Activated CD8-positive, alpha-beta memory T cell treated with anti-CD3 and anti-CD28 coated beads, Interleukin-2, amount 50 U/mL, for 24 hours (primary cell): ENCODE data around the gene DPEP3.
A peak's percentile ranks its signal among the peaks of the same experiment; 100 is the strongest.
"Not testable (repeated sequence)": the region's sequence is repeated elsewhere in the genome, so short reads cannot be mapped to it uniquely, and the experiment has no call there.

Experiments used
- DNase-seq: peaks from one replicate; pipeline ENCODE4 v3.0.0-alpha.2; 2020; ENCODE audit errors: extremely low read depth

DPEP3 gene, protein sequence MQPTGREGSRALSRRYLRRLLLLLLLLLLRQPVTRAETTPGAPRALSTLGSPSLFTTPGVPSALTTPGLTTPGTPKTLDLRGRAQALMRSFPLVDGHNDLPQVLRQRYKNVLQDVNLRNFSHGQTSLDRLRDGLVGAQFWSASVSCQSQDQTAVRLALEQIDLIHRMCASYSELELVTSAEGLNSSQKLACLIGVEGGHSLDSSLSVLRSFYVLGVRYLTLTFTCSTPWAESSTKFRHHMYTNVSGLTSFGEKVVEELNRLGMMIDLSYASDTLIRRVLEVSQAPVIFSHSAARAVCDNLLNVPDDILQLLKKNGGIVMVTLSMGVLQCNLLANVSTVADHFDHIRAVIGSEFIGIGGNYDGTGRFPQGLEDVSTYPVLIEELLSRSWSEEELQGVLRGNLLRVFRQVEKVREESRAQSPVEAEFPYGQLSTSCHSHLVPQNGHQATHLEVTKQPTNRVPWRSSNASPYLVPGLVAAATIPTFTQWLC

DNA sequence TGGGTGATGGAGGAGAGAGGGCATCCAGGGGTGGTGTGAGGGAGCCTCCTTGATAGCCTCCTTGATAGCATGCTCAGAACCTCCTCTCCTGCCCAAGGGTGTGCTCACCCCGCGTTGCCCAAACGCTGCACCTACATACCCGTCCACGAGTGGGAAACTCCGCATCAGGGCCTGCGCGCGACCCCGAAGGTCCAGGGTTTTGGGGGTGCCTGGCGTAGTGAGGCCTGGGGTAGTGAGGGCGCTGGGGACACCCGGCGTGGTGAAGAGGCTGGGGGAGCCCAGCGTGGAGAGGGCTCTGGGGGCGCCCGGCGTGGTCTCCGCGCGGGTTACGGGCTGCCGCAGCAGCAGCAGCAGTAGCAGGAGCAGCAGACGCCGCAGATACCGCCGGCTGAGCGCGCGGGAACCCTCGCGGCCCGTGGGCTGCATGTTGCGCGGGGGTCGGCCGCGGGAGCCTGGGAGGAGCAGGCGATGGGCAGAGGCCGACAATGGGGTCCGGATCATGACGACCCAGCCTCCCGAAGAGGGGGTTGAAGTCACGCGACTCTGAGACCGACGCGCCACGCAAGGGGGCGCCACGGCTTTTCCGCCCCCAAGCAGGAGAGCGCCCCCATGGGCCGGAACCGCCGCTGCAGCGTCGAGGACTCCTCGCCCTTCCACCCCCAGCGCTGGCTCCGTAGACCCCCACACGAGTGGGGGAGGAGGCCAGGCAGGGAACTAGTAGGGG is at the start of gene DPEP3:
Gene DPEP3, minus strand, starts transcription at position 545 of the 724 bp plus-strand sequence. Its CDS starts 119 bp downstream, at position 426.
- DNase-seq, result no peak

DNA sequence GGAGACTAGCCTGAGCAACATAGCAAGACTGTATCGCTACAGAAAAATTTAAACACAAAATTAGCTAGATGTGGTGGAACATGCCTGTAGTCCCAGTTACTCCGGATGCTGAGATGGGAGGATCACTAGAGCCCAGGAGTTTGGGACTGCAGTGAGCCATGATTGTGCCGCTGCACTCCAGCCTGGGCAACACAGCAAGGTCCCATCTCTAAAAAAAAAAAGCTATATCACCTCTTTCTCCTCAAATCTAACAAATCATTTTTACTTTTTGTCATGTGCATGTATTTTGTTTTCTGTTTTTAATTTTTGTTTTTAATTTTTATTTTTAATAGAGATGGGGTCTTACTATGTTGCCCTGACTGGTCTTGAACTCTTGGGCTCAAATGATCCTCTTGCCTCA is 48.7 kb upstream of the DPEP3 start:
- no peak for DNase-seq

DNA sequence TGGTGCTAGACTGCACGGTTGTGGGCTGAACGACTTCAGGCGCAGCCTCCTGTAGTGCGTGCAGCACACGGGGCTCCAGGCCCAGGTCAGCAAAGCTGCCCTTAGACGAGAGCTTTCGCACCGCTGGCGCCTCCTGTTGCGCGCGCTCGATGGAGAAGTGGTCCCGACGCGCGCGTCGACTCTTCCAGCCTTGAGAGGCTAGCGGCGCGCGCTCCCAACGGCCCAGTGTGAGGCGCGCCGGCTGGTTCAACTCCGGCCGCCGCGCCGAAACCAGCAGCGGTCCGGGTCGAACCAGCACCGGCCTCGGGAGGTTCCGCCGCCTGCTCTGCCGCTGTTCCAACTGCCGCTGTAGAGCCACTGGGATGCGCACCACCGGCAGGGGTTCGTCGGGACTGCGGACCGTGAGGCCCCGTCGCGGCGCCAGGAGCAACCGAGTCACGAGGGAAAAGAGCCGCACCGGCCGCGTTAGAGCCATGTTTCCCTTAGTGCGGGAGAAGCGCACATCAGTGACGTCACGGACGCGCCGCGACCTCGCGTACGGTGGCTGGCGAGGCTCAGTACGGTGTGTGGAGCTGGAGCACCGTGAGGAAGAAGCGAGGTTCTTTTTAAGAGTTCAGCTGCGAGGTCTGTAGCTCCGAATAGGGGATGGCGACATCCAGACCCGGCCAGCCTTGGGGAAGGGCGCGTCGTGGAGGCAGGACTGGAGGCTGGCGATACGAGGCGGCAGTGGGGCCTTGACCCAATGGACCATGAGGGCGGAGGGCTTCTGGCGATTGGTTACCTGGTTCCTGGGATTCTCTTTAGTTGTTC is 42.6 kb upstream of the DPEP3 start, which contains the start of the genes DDX28 and DUS2:
Gene DDX28, minus strand, starts transcription at position 505 of the 810 bp plus-strand sequence. Its CDS starts 30 bp downstream, at position 475.
Gene DUS2, plus strand, starts transcription at position 557 of the 810 bp plus-strand sequence. CDS start 14,740 bp downstream, outside the sequence.
- peak; percentile 83 for DNase-seq

DNA sequence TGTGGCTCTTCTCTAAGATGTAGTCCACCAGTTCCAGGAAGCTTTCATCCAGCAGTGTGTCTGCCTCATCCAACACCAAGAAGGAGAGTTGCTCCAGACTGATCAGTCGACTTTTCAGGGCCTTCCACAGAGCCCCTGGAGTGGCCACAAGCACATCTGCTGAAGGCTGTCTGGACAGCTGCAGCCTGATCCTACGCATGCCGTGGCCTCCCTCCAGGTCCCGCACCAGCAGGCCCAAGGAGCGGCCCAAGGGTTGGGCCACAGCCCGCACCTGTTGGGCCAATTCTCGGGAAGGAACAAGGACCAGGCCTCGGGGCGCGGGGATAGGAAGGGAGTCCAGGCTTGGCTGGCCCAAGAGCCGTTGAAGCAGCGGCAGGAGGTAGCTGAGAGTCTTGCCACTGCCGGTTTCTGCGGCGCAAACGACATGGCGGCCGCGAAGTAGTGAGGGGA is 42.0 kb upstream of the DPEP3 start:
- no peak for DNase-seq

DNA sequence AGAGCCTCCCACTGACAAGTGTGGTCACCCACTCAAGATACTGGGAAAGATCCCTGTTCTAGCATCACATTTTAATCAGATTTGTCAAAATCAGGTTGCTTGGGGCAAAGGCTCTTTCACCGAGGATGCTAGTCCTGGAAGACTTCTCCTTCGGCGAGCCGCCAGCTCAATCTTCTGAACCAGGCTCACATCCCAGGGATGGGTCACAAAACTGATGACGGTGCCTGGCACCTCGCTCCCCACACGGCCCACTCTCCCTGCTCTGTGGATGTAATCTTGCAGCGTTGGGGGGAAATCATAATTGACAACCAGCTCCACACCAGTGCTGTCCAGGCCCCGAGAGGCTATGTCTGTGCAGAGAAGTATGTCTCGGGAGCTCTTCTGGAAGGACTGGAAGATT is 41.2 kb upstream of the DPEP3 start:
- no peak for DNase-seq

DNA sequence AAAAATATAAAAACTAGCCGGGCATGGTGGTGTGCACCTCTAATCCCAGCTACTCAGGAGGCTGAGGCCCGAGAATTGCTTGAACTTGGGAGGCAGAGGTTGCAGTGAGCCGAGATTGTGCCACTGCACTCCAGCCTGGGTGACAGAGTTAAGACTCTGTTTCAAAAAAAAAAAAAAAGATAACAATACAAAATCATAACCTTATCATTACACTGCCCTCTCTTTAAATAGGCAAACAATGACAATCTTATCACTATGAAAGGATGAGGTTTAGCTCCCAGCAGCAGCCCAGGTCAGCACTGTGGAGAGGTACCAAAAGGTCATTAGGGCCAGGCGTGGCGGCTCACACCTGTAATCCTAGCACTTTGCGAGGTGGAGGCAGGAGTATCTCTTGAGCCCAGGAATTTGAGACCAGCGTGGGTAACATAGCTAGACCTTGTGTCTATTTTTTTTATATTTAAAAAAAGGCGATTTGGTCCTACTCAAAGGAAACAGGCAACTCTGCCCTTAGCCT is 38.9 kb upstream of the DPEP3 start:
- DNase-seq, result no peak

DNA sequence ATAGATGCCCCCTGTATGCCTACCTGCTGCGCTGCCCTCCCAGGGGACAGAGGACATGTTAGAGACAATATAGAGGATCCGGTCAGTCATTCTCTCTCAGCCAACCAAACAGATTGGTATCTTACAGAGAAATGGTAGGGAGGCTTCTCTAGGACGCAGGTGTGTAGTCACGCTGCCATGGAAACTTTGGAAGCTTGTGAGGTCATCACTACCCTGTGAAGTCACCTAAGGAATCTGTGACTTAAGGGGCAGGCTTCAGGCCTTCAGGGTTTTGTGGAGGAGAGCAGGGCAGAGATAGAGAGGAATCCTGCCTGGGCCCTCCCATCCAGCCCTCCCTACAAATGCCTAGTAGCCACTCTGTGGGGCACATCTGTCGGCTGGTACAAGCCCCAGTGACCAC is 35.4 kb upstream of the DPEP3 start, which contains the start of gene DPEP2NB:
Gene DPEP2NB, minus strand, starts transcription at position 231 of the 400 bp plus-strand sequence. Its CDS starts 141 bp downstream, at position 90.
- no peak for DNase-seq

DNA sequence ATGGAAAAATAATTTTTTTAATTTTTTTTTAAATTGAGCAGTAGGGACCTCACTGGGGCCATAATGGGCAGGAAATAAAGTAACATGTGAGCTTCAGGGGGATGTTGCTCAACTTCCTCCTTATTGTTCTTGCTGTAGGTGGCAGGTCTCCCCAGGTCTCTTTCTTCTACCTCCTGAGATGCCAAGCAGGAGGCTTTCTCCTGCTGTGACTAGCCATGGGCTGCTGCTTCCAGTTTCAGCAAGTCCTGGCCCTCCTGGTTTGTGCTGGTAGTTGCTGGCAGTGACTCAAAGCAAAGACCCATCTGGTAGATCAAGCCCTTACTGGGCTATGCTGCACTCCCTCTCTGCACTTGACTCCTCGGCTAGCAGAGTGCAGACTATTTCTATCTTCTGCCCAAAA is 33.1 kb upstream of the DPEP3 start:
- no peak for DNase-seq

DNA sequence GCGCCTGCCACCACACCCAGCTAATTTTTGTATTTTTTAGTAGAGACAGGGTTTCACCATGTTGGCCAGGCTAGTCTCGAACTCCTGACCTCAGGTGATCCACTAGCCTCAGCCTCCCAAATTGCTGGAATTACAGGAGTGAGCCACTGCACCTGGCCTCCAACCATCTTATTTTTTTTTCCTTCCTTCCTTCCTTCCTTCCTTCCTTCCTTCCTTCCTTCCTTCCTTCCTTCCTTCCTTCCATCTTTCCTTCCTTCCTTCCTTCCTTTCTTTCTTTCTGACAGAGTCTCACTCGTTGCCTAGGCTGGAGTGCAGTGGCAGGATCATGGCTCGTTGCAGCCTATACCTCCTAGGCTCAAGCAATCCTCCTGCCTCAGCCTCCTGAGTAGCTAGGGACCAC is 29.6 kb upstream of the DPEP3 start:
- DNase-seq, result not testable (repeated sequence)

DNA sequence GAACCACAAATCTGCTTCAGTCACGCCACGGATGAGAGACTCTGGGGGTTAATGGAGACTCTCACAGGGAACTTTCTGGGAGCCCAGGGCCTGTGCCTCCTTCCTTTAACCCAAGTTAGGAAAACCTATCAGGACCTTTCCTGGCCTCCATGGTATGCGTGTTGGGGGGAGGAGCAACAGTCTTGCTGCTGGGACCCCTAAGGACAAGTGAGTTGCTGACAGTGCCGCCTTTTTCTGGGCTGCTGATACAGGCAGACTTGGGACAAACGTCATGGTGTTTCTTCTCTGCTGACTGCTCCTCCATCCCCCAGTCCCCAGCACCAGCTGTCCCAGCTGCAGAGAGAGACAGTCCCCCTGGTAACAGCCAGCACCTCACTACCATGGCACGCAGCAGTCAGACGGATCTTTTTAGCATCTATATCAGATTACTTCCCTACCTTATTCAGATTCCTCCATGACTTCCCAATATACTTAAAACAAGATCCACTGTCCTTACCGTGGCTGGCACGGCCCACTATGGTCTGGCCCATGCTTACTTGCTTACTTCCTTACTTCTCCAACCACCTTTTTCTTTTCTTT is 28.9 kb upstream of the DPEP3 start:
- DNase-seq, result no peak

DNA sequence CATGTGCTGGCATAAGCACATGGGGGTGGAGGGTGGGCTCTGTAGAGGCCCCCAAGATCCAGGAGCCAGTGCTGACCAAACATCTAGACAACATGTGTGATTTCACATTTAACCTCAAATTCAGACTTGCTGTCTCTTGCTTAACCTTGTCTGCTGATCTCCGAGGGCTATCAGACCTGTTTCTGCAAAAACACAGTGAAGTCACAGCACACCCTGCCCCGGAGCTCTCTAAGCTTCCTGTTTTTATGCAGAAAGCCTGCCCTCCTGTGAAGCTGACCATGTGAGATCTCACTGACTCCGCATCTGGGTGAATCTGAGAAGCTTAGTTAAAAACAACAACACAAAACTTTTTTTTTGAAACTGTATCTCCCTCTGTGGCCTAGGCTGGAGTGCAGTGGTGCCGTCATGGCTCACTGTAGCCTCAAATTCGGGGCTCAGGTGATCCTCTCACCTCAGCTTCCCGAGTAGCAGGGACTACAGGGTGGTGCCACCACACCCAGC is 25.5 kb upstream of the DPEP3 start:
- DNase-seq, result no peak

DNA sequence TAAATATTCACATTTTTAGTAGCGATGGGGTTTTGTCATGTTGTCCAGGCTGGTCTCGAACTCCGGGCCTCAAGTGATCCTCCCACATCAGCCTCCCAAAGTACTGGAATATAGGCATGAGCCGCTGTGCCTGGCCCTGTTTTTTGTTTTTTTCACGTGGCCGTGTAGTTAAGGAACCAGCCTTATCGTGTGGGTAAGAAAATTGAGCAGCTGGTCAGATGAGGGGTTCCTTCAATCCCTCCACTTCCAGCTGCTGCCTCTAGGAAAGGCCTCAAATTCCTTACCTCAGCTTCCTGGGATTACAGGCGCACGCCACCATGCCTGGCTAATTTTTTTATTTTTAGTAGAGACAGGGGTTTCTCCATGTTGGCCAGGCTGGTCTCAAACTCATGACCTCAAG is 24.9 kb upstream of the DPEP3 start:
- DNase-seq, result no peak

DNA sequence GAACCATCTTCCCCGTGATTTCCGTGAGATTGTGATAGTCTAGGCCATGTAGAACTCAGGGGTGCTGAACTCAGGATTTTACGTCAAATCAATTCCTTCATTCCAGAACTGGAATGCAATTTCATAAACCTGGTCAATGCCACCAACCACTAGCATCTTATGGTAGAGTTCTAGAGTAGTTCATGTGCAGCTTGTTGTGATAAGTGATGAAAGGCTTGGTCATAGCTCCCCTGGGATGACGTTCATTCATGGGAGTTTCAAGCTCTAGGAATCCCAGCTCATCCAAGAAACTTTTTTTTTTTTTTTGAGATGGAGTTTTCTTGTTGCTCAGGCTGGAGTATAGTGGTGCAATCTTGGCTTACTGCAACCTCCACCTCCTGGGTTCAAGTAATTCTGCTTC is 22.7 kb upstream of the DPEP3 start:
- no peak for DNase-seq

DNA sequence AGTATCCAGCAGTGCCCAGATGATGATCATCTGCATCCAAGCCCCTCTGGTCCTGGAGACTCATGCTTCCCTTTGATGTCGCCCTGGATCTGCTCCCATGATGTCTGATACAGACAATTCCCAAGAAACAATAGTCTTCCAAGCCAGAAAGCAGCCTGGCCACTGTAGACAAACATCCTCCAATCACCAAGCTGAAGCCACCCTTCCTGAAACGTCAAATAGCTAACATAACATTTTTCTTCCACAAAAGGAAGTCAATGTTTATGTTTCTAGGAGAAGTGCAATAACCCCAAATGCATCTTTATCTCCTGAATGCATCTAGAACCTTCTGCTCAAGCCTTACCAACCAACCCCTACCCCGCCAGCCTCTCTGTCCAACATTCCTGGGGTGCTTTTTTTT is 20.2 kb upstream of the DPEP3 start:
- DNase-seq, result no peak

DNA sequence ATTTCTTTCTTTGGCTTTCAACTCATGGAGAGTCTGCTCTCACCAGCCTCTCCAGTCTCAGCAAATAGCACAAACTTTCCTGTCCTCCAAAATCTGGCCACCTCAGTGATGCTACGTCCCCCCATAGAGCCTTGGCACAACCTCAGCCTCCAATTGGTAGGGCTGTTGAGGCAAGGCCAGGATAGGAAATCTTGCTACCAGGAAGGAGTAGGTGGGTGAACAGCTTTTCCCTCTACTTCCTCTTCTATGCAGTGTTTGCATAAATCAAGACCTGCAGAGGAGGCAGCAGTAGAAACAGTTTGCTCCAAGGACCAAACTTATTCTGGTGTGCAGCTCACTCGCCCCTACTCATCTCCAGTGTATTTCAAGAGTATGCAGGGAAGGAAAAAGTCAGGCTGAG is 19.7 kb upstream of the DPEP3 start:
- DNase-seq, result no peak

DNA sequence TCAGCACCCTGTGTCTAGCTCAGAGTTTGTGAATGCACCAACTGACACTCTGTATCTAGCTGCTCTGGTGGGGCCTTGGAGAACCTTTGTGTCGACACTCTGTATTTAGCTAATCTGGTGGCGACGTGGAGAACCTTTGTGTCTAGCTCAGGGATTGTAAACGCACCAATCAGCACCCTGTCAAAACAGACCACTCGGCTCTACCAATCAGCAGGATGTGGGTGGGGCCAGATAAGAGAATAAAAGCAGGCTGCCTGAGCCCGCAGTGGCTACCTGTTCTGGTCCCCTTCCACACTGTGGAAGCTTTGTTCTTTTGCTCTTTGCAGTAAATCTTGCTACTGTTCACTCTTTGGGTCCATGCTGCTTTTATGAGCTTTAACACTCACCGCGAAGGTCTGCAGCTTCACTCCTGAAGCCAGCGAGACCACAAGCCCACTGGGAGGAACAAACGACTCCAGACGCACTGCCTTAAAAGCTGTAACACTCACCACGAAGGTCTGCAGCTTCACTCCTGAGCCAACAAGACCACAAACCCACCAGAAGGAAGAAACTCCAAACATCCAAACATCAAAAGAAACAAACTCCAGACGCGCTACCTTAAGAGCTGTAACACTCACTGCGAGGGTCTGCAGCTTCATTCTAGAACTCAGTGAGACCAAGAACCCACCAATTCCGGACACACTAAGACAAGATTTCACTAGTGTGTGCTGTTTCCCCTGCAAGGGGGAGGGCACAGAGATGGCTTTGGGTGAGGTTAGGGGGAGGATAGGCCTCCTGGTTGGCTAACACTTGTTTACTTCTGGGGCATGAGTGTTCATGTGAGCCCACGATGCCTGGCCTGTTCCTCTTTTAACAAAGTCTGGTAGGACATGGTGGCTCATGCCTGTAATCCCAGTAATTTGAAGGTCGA is 18.7 kb upstream of the DPEP3 start, which contains the start of gene DPEP2:
Gene DPEP2, minus strand, starts transcription at position 706 of the 910 bp plus-strand sequence. CDS start 6,272 bp downstream, outside the sequence.
- not testable (repeated sequence) for DNase-seq

DNA sequence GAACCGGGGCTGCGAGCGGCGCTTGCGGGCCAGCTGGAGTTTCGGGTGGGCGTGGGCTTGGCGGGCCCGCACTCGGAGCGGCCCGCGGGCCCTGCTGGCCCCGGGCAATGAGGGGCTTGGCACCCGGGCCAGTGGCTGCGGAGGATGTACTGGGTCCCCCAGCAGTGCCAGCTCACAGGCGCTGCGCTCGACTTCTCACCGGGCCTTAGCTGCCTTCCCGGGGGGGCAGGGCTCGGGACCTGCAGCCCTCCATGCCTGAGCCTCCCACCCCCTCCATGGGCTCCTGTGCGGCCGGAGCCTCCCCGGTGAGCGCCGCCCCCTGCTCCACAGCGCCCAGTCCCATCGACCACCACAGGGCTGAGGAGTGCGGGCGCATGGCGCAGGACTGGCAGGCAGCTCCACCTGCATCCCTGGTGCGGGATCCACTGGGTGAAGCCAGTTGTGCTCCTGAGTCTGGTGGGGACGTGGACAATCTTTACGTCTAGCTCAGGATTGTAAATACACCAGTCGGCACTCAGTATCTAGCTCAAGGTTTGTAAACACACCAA is 18.0 kb upstream of the DPEP3 start:
- not testable (repeated sequence) for DNase-seq

DNA sequence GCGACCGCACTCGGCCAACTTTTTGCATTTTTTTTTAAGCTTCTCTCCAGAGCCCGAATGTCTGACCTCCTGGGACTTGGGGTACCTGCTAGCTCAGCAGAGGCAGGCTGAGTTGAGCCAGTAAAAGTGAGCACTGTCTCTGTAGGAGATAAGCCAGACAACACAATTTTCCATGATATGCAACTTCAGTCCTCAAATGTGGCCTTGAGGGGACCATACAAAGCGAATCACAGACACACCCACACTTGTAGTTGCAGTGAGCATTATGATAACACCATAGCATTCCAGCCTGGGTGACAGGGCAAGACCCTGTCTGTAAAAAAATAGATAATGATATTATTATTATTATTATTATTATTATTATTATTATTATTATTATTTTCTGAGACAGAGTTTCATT is 16.4 kb upstream of the DPEP3 start:
- no peak for DNase-seq

DNA sequence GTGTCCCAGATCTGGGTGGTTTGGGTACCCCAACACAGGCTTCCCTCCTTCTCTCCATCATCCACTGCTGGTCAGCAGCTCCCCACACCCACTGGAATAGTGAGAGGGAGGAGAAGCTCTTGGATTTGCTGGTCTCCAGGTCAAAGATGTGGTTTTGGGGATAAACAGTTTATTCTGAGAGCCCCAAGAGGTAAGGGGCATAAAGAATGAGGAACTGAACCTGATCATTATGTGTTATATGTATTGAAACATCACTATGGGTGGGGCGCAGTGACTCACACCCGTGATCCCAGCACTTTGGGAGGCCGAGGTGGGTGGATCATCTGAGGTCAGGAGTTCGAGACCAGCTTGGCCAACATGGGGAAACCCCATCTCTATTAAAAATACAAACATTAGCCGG is 15.1 kb upstream of the DPEP3 start:
- DNase-seq, result no peak
